Right lobe of liver (tissue), 4 donors: ENCODE data around the gene IL18RAP.

ENCODE experiments used
- POLR2A ChIP-seq: fragments of 450-650 bp; IDR thresholded peaks from one replicate; pipeline ENCODE4 v1.6.1; 2017; ENCODE audit warnings: antibody characterized with exemption, mild to moderate bottlenecking
- TF ChIP-seq, protein P1 (sequence below), 4 donors: fragments of 200-600 bp in 3 of 4; fragments of 450-650 bp in 1 of 4; IDR thresholded peaks; one replicate each; pipeline versions ENCODE4 v1.5.1 to v1.8.0; 2016 to 2022; ENCODE audit warnings: antibody characterized with exemption in 4 of 4, mild to moderate bottlenecking in 2 of 4
- donor health status: DM: no; HTN: no; CAD: no.
- donor health status: DM: no; HTN: no; CAD: no.
- donor health status: DM: no; HTN: yes; CAD: no.

DNA sequence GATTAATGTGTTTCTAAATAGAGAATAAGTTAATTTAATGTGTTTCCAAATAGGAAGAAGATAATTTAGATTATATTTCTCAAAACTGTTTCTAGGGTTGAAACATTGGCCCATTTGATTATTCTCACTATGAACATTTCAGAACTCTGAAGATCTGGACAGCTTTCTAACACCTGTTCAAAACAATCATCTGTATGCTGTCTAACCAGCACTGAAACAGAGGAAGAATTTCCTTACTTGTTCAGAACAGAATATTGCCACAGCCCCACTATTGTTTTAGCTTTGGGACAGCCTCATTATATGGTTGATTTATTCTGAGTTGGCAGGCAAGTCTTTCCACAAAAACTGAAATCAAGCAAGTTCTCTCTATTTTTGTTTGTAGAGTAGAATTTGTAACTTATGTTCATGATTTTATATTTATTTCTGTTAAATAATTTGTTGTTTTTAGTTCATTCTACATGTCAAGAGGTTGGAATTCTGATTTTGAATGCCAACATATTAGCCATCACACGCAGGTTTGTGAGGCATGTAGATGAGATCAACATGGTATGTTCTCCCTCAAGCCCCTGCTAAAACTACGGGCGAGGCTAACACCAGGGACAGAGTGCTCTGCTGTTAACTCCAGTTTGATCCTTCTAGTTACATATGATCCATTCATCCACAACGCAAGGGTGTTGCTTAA is 11.2 kb downstream of the IL18RAP start:
- TF ChIP-seq, protein P1, sequence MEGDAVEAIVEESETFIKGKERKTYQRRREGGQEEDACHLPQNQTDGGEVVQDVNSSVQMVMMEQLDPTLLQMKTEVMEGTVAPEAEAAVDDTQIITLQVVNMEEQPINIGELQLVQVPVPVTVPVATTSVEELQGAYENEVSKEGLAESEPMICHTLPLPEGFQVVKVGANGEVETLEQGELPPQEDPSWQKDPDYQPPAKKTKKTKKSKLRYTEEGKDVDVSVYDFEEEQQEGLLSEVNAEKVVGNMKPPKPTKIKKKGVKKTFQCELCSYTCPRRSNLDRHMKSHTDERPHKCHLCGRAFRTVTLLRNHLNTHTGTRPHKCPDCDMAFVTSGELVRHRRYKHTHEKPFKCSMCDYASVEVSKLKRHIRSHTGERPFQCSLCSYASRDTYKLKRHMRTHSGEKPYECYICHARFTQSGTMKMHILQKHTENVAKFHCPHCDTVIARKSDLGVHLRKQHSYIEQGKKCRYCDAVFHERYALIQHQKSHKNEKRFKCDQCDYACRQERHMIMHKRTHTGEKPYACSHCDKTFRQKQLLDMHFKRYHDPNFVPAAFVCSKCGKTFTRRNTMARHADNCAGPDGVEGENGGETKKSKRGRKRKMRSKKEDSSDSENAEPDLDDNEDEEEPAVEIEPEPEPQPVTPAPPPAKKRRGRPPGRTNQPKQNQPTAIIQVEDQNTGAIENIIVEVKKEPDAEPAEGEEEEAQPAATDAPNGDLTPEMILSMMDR (IDR thresholded peaks at IDR 0.05), result no peak
- no peak for TF ChIP-seq POLR2A
